Astrocyte (in vitro differentiated cells and primary cell): ENCODE results near the gene ELMO2.

Experiments
- EZH2 ChIP-seq: IDR thresholded peaks from 2 replicates; pipeline ENCODE4 v1.6.1; 2012; ENCODE audit warnings: mild to moderate bottlenecking, low read length, inconsistent platforms; ENCODE audit not compliant: insufficient read depth
- TF ChIP-seq, protein P1 (sequence below): IDR thresholded peaks from 2 replicates; pipeline ENCODE4 v1.5.1; 2011; ENCODE audit warnings: low read depth, mild to moderate bottlenecking, inconsistent platforms, low read length, moderate library complexity; ENCODE audit not compliant: insufficient read depth

DNA sequence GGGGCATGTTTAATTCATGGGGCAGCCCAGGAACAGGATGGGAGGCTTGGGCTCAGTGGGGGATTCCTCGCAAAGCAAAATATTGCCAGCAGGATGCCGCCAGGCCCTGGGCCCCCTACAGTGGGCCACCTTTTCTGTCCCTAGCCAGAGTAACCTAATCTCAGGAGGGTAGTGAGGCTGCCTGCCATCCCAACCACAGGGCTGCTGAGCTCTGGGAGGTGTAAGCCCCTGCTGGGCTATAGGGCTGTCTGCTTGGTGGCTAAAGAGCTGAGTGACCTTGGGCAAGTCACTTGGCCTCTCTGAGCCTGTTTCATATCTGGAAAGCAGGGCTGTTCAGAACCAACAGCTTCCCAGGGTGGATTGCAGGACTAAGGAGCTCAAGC is 62.4 kb downstream of the ELMO2 start:
- TF ChIP-seq, protein P1, sequence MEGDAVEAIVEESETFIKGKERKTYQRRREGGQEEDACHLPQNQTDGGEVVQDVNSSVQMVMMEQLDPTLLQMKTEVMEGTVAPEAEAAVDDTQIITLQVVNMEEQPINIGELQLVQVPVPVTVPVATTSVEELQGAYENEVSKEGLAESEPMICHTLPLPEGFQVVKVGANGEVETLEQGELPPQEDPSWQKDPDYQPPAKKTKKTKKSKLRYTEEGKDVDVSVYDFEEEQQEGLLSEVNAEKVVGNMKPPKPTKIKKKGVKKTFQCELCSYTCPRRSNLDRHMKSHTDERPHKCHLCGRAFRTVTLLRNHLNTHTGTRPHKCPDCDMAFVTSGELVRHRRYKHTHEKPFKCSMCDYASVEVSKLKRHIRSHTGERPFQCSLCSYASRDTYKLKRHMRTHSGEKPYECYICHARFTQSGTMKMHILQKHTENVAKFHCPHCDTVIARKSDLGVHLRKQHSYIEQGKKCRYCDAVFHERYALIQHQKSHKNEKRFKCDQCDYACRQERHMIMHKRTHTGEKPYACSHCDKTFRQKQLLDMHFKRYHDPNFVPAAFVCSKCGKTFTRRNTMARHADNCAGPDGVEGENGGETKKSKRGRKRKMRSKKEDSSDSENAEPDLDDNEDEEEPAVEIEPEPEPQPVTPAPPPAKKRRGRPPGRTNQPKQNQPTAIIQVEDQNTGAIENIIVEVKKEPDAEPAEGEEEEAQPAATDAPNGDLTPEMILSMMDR = no peak
- no peak for TF ChIP-seq EZH2
